H1 (cell line): ENCODE results near the gene CIRBP. TPM values are rescaled to one million over a fixed set of nuclear protein-coding genes. Genes with fewer than 3 reads are reported as not detected.

Experiments used
- polyA plus RNA-seq, 7 experiments: library from polyadenylated mRNA; depleted of rRNA in 3 of 7; stranded (reverse) in 5 of 7; unstranded in 2 of 7; fragments of >200 nt in 5 of 7; fragments of 200-250 nt in 2 of 7; gene quantifications; 1 replicate in 5 of 7; 2 replicates in 1 of 7; 4 replicates in 1 of 7; pipeline versions ENCODE4 v1.2.1 to v1.2.3, GENCODE V29; 2011 to 2013; ENCODE audit warnings: missing spikeins in 2 of 7, mixed read lengths in 2 of 7
- total RNA-seq: library from RNA; stranded (reverse); fragmentation: NEBNext Ultra II Directional; extraction: Animal tissue kit (Norgen Biotek cat#: 25700); gene quantifications from 2 replicates; pipeline ENCODE4 v1.2.1, GENCODE V29; 2021
- TF ChIP-seq, protein P1 (sequence below): fragments of 300-600 bp; sonication (generic); IDR thresholded peaks from 2 replicates; pipeline ENCODE4 v1.7.1; 2012; ENCODE audit warnings: low read length, moderate library complexity, mild to moderate bottlenecking, inconsistent platforms; ENCODE audit not compliant: insufficient replicate concordance

The CIRBP gene
- total and polyA plus RNA-seq, 2 of the 8 experiments (the other 6 are each of a cell fraction or from before 2014, with no cell fraction given): 175 to 199 TPM

DNA sequence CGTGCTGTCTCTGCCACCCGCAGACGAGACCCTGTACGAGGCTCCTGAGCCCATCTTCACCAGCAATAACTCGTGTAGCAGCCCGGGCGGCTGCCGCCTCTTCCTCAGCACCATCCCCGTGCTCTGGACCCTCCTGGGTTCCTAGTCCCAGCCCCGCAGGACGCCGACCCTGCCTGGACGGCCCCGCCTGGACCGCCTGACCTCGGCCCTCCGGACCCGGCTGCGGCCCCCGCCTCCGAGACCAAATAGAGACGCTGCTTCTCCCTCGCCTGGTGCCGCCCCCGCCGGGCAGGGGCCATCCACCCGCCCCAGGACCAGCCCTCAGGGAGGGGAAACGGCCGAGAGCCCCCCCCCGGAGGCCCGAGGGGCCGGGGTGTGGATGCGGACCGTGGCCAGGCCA is 30.7 kb downstream of the CIRBP start (continued):
- TF ChIP-seq, protein P1, sequence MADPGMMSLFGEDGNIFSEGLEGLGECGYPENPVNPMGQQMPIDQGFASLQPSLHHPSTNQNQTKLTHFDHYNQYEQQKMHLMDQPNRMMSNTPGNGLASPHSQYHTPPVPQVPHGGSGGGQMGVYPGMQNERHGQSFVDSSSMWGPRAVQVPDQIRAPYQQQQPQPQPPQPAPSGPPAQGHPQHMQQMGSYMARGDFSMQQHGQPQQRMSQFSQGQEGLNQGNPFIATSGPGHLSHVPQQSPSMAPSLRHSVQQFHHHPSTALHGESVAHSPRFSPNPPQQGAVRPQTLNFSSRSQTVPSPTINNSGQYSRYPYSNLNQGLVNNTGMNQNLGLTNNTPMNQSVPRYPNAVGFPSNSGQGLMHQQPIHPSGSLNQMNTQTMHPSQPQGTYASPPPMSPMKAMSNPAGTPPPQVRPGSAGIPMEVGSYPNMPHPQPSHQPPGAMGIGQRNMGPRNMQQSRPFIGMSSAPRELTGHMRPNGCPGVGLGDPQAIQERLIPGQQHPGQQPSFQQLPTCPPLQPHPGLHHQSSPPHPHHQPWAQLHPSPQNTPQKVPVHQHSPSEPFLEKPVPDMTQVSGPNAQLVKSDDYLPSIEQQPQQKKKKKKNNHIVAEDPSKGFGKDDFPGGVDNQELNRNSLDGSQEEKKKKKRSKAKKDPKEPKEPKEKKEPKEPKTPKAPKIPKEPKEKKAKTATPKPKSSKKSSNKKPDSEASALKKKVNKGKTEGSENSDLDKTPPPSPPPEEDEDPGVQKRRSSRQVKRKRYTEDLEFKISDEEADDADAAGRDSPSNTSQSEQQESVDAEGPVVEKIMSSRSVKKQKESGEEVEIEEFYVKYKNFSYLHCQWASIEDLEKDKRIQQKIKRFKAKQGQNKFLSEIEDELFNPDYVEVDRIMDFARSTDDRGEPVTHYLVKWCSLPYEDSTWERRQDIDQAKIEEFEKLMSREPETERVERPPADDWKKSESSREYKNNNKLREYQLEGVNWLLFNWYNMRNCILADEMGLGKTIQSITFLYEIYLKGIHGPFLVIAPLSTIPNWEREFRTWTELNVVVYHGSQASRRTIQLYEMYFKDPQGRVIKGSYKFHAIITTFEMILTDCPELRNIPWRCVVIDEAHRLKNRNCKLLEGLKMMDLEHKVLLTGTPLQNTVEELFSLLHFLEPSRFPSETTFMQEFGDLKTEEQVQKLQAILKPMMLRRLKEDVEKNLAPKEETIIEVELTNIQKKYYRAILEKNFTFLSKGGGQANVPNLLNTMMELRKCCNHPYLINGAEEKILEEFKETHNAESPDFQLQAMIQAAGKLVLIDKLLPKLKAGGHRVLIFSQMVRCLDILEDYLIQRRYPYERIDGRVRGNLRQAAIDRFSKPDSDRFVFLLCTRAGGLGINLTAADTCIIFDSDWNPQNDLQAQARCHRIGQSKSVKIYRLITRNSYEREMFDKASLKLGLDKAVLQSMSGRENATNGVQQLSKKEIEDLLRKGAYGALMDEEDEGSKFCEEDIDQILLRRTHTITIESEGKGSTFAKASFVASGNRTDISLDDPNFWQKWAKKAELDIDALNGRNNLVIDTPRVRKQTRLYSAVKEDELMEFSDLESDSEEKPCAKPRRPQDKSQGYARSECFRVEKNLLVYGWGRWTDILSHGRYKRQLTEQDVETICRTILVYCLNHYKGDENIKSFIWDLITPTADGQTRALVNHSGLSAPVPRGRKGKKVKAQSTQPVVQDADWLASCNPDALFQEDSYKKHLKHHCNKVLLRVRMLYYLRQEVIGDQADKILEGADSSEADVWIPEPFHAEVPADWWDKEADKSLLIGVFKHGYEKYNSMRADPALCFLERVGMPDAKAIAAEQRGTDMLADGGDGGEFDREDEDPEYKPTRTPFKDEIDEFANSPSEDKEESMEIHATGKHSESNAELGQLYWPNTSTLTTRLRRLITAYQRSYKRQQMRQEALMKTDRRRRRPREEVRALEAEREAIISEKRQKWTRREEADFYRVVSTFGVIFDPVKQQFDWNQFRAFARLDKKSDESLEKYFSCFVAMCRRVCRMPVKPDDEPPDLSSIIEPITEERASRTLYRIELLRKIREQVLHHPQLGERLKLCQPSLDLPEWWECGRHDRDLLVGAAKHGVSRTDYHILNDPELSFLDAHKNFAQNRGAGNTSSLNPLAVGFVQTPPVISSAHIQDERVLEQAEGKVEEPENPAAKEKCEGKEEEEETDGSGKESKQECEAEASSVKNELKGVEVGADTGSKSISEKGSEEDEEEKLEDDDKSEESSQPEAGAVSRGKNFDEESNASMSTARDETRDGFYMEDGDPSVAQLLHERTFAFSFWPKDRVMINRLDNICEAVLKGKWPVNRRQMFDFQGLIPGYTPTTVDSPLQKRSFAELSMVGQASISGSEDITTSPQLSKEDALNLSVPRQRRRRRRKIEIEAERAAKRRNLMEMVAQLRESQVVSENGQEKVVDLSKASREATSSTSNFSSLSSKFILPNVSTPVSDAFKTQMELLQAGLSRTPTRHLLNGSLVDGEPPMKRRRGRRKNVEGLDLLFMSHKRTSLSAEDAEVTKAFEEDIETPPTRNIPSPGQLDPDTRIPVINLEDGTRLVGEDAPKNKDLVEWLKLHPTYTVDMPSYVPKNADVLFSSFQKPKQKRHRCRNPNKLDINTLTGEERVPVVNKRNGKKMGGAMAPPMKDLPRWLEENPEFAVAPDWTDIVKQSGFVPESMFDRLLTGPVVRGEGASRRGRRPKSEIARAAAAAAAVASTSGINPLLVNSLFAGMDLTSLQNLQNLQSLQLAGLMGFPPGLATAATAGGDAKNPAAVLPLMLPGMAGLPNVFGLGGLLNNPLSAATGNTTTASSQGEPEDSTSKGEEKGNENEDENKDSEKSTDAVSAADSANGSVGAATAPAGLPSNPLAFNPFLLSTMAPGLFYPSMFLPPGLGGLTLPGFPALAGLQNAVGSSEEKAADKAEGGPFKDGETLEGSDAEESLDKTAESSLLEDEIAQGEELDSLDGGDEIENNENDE: no peak
